Spleen (tissue), 11 donors: ENCODE results near the gene SNAP29. TPM values are rescaled to one million over a fixed set of nuclear protein-coding genes. Genes with fewer than 3 reads are reported as not detected.

Experiments used
- DNase-seq: peaks from one replicate; pipeline ENCODE4 v3.0.0-alpha.2; 2020
- H3K27ac ChIP-seq, 8 donors: fragments of 200-600 bp; sonication (generic) in 7 of 8; 1 replicate in 4 of 8; 2 replicates in 4 of 8; pipeline versions ENCODE4 v1.5.0 to v1.8.0; 2016 to 2021; ENCODE audit warnings: inconsistent platforms in 4 of 8, mild to moderate bottlenecking in 4 of 8, moderate library complexity in 1 of 8
- H3K27me3 ChIP-seq, 7 donors: fragments of 200-600 bp; sonication (generic) in 6 of 7; replicated peaks in 1 of 7; 1 replicate in 4 of 7; 2 replicates in 3 of 7; pipeline versions ENCODE4 v1.5.0 to v1.8.0; 2016 to 2021; ENCODE audit warnings: inconsistent platforms in 3 of 7, mild to moderate bottlenecking in 1 of 7
- H3K36me3 ChIP-seq, 6 donors: fragments of 200-600 bp; sonication (generic) in 5 of 6; 1 replicate in 4 of 6; 2 replicates in 2 of 6; pipeline versions ENCODE4 v1.5.0 to v1.8.0; 2016 to 2021; ENCODE audit warnings: inconsistent platforms in 2 of 6
- H3K4me1 ChIP-seq, 6 donors: fragments of 200-600 bp; sonication (generic) in 5 of 6; 1 replicate in 3 of 6; 2 replicates in 3 of 6; pipeline versions ENCODE4 v1.5.0 to v1.8.0; 2016 to 2021; ENCODE audit warnings: inconsistent platforms in 3 of 6
- H3K4me3 ChIP-seq, 8 donors: fragments of 200-600 bp; sonication (generic) in 7 of 8; 1 replicate in 4 of 8; 2 replicates in 4 of 8; pipeline versions ENCODE4 v1.5.0 to v1.8.0; 2016 to 2021; ENCODE audit warnings: inconsistent platforms in 4 of 8, mild to moderate bottlenecking in 4 of 8, moderate library complexity in 2 of 8
- H3K9me3 ChIP-seq, 8 donors: fragments of 200-600 bp; sonication (generic) in 7 of 8; 1 replicate in 4 of 8; 2 replicates in 4 of 8; pipeline versions ENCODE4 v1.5.0 to v1.8.0; 2016 to 2021; ENCODE audit warnings: inconsistent platforms in 4 of 8
- CTCF ChIP-seq, 11 experiments: fragments of 200-600 bp in 7 of 11; fragments of 450-650 bp in 4 of 11; sonication (generic) in 4 of 11; IDR thresholded peaks in 8 of 11; conservative IDR thresholded peaks in 3 of 11; 1 replicate in 7 of 11; 2 replicates in 4 of 11; pipeline versions ENCODE4 v1.4.0 to v1.8.0; 2016 to 2021; ENCODE audit warnings: antibody characterized with exemption in 11 of 11, inconsistent platforms in 4 of 11, mild to moderate bottlenecking in 1 of 11
- POLR2A ChIP-seq, 3 donors: fragments of 450-650 bp; IDR thresholded peaks; one replicate each; pipeline ENCODE4 v1.5.1; 2017; ENCODE audit warnings: antibody characterized with exemption in 3 of 3, mild to moderate bottlenecking in 1 of 3
- POLR2AphosphoS5 ChIP-seq, 3 donors: sonication (generic); formaldehyde crosslinking; IDR thresholded peaks; one replicate each; pipeline ENCODE4 v1.5.1; 2017; ENCODE audit warnings: antibody characterized with exemption in 3 of 3
- WGBS, 5 donors: extraction: QIAGEN DNeasy Blood & Tissue Kit in 3 of 5; methylation state at CpG; one replicate each; pipeline versions ENCODE4 v1.1.5 to v1.1.7; 2013 to 2018; 5-methylcytosine and 5-hydroxymethylcytosine counted together
- intact Hi-C: fragments of 100-400 bp; cut with DNase I; formaldehyde crosslinking; loops from one replicate; pipeline ENCODE4 v1.15.0; 2023; ENCODE audit warnings: low total_unique reads
- polyA plus RNA-seq, 3 donors: library from polyadenylated mRNA; stranded (reverse); fragments of 200-250 nt; gene quantifications; one replicate each; pipeline ENCODE4 v1.2.1, GENCODE V29; 2013
- total RNA-seq, 7 donors: library from RNA; depleted of rRNA in 3 of 7; stranded (reverse); fragments of >200 nt in 3 of 7; fragmentation: NEBNext Ultra II Directional in 4 of 7; extraction: Animal tissue kit (Norgen Biotek cat#: 25700) in 4 of 7; gene quantifications; one replicate each; pipeline versions ENCODE4 v1.1.0 to v1.2.1, GENCODE V29; 2016 to 2021
- donor health status: healthy with polysubstance abuse.
- donor health status: DM: no; HTN: no; CAD: no; lungs with moderate emphysema.
- donor health status: DM: no; HTN: no; CAD: no.
- donor health status: Bipolar disorder and iron deficiency.
- donor health status: healthy.
- donor health status: DM: no; HTN: no; CAD: no.
- donor health status: DM: yes; HTN: yes; CAD: no.

The SNAP29 gene
- total and polyA plus RNA-seq, 10 donors = 13.7 to 33.5 (median 23.8) TPM

DNA sequence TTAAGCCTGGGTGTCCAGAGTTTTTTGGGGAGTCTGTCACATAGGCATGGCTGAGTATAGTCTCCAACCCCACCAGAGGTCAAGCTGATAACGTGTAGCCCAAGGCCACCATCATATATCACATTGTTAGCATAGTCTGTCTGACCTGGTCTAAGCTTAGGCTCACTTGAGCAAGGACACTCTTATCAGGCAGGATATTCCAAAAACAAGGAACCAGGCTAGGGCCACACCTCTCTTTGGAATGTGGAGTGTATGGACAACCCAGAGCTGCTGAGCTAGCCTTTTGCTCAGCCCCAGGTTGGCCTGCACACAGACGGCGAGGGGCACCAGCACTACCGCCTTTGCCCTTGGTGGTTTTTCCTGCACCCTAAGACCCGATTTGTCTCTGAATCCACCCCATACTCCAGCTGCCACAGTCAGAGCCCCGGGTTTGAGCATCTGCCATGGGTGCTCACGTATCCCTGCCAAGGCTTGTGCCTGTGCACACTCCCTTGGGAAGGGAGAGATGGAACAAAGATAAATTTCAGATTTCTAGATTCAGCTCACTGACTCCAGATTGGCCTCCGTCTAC lies 7.2 kb downstream of the SNAP29 start:
- peak overlapping the region; percentile 41 to 86 (median 80) for H3K27ac ChIP-seq
- peak in 1 of 3 donors; percentile 18 for TF ChIP-seq POLR2AphosphoS5 (IDR thresholded peaks at IDR 0.05)
- TF ChIP-seq CTCF (IDR thresholded peaks at IDR 0.05 in 8 of 11, conservative IDR thresholded peaks at IDR 0.05 in 3 of 11) = no peak
- no peak for DNase-seq
- peaks cover 0 to 95% (median 17%) of the 10 kb centered on the region in 6 donors for H3K36me3 ChIP-seq
- H3K4me1 ChIP-seq = peaks cover 25 to 85% (median 59%) of the 10 kb centered on the region in 6 donors
- H3K27me3 ChIP-seq = no peaks in the 10 kb centered on the region
- no peaks in the 10 kb centered on the region for H3K9me3 ChIP-seq
- 69 to 90% (median 76%) methylated on average over 8 of the region's 8 CpGs for WGBS, 5 donors
- H3K4me3 ChIP-seq = no peak overlapping the region
- intact Hi-C loops = no loop called here

DNA sequence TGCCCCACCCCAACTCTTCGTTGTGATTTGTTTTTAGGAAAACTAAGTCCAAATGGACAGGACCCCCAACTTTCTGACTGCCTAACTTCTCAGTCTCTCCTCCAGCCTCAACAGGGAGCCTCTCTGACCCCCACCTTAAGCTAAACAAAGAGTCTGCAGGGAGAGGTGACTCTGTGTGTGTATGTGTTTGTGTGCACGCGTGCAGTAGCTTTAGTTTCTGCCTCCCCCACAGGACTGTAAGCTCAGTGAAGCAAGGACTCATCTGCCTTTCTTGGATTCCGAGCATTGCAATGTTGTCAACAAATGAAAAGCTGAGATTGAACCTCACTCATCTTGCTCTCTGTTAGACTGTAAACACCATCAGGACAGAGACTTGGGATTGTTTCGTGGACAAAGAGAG lies 7.9 kb downstream of the SNAP29 start:
- 71 to 89% (median 78%) methylated on average over 5 of the region's 5 CpGs for WGBS, 5 donors
- H3K36me3 ChIP-seq = peaks cover 0 to 95% (median 20%) of the 10 kb centered on the region in 6 donors
- H3K9me3 ChIP-seq = no peaks in the 10 kb centered on the region
- intact Hi-C loops = no loop called here
- peaks cover 25 to 77% (median 54%) of the 10 kb centered on the region in 6 donors for H3K4me1 ChIP-seq
- TF ChIP-seq POLR2AphosphoS5 (IDR thresholded peaks at IDR 0.05) (no peak), CTCF (IDR thresholded peaks at IDR 0.05 in 8 of 11, conservative IDR thresholded peaks at IDR 0.05 in 3 of 11) (no peak), POLR2A (IDR thresholded peaks at IDR 0.05) (no peak)
- DNase-seq = no peak
- no peaks in the 10 kb centered on the region for H3K27me3 ChIP-seq
- H3K27ac ChIP-seq = peak overlapping the region; percentile 66 to 86 (median 83)
- no peak overlapping the region for H3K4me3 ChIP-seq

GRCh38 chr22:20867179-20868024 lies 8.6 kb downstream of the SNAP29 start:
- 46 to 61% (median 57%) methylated on average over 11 of the region's 11 CpGs for whole genome bisulfite sequencing, 5 donors
- intact Hi-C loops = no loop called here
- Histone ChIP-seq H3K27me3 (no peaks in the 10 kb centered on the region), H3K9me3 (no peaks in the 10 kb centered on the region), H3K4me3 (no peak overlapping the region), H3K27ac (peak overlapping the region; percentile 66 to 86 (median 83)), H3K4me1 (peaks cover 25 to 70% (median 51%) of the 10 kb centered on the region in 6 donors), H3K36me3 (peaks cover 0 to 95% (median 26%) of the 10 kb centered on the region in 6 donors)
- DNase-seq = no peak
- peak in 1 of 3 donors; percentile 46 for TF ChIP-seq POLR2A (IDR thresholded peaks at IDR 0.05)
- TF ChIP-seq POLR2AphosphoS5 (IDR thresholded peaks at IDR 0.05) = peak; percentile 73 to 79 (median 73)
- no peak for TF ChIP-seq CTCF (IDR thresholded peaks at IDR 0.05 in 8 of 11, conservative IDR thresholded peaks at IDR 0.05 in 3 of 11)
